ENCODE results near the gene SSBP3.

Gene SSBP3

DNA sequence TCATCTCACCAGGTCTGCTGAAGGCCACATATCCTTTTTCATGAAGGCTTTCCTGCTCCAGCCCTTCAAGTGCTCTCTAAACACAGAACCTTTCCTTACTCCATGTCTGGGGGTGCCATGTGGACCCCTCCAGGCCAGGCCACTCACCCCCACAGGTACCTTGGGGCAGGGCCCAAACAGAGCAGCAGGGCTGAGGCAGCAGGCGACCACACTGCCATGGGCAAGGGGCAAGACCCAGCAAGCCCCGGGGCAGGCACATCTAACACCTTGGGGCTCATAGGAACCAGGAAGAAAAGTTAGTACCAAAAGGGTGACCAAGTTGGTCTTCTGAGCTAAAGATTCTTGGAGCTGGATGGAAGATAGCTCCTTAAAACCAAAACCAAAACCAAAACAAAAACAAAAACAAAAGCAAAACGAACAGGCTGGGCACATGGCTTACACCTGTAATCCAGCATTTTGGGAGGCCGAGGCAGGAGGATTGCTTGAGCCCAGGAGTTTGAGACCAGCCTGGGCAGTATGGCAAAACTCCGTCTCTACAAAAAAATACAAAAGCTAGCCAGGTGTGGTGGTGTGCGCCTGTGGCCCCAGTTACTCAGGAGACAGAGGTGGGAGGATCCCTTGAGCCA, 142.5 kb downstream of the SSBP3 start:
- DNase-seq (ENCODE audit: low spot score): no peak

DNA sequence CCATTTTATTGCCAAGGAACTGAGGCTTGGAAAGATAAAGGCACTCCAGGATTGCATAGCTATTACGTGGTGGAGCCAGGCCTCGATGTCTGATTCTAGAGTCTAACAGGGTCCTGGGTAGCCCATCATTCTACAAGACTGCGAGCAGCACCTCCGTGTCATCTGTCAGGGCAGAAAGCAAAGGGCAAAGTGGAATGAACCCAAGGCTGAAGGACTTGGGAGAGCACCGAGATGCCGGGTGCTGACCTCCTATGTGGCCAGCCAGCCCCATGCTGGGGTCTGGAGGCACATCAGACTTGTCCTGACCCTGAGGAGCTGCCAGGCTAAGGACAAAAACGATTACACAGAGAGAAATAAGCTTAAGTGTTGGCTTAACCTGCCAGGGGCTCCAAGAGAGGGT, 143.9 kb downstream of the SSBP3 start:
- no peak for DNase-seq (ENCODE audit: low spot score)

DNA sequence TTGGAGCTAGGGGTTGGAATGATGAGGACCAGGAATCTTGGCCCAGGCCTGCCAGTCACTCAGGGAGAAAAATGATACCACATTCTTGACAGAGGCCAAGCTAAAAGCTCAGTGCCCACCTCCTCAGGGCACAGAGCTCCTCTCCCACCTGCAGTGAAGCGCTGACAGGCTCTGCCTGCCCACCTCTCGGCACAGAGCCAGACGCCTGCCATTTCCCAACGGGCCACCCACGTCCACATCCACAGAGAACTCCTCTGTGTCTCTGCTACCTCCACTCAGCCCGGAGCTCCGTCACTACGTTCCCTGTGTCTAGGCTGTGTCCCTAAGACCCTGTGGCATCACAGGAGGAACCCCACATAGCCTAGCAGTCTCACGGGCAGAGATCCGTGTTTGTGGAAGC, 145.4 kb downstream of the SSBP3 start:
- no peak for DNase-seq (ENCODE audit: low spot score)

DNA sequence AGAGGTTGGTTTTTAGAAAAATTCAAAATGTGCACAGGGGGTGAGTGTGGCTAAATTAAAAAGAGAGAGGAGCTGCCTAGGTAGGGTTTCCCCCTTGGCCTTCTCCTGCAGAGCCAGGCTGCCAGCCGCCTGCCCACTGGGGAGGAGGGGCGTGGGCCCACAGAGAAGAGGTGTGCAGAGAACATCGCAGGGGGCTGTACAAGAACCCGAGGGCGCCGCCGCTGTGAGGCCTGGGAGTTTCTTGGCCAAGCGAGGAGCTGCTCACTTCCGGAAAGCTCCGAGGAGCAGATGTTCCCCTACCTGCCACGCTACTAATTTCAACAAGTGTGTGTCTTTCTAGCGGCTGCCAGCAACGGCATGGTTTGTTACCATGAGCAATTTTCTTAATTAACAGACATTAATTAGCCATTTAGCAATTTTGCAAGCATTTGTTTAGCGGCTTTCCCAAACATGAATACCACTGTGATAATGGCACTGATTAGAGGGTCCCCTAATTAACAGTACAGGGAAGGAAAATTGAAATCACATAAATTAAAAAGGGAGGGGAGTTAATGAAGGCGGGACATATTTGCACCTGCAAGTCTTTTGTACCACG, 146.6 kb downstream of the SSBP3 start:
- DNase-seq (ENCODE audit: low spot score): no peak

DNA sequence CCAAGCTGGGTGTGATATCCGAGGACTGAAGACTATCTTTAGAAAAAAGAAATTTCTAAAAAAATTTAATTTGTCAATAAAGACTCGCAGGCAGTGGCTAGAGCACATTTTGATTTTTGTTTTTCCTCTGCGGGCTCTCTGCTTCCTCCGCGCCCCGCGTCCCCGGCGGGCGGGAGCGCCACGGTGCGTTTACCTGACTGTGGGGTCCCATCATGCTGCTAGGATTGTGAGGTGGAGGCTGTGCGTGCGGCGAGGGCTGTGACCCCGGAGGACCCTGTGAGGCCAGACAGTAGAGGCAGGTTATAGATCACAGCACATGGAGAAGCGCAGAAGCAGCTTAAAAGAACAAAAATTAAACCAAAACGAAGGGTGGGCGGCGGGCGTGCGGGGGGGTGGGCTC, 148.3 kb downstream of the SSBP3 start:
- DNase-seq (ENCODE audit: low spot score): no peak

DNA sequence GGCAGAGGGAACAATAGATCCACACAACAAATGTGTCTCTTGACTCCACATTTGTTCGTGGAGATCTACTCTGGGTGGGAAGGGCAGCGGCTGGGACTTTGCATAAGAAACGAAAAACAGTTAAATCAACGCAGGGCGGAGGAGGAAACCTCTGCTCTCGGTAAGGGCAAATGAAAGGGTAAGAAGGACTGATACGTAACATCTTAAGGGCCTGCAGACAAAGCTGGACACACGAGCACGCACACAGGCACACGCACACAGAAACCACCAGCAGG, 148.9 kb downstream of the SSBP3 start:
- no peak for DNase-seq (ENCODE audit: low spot score)

DNA sequence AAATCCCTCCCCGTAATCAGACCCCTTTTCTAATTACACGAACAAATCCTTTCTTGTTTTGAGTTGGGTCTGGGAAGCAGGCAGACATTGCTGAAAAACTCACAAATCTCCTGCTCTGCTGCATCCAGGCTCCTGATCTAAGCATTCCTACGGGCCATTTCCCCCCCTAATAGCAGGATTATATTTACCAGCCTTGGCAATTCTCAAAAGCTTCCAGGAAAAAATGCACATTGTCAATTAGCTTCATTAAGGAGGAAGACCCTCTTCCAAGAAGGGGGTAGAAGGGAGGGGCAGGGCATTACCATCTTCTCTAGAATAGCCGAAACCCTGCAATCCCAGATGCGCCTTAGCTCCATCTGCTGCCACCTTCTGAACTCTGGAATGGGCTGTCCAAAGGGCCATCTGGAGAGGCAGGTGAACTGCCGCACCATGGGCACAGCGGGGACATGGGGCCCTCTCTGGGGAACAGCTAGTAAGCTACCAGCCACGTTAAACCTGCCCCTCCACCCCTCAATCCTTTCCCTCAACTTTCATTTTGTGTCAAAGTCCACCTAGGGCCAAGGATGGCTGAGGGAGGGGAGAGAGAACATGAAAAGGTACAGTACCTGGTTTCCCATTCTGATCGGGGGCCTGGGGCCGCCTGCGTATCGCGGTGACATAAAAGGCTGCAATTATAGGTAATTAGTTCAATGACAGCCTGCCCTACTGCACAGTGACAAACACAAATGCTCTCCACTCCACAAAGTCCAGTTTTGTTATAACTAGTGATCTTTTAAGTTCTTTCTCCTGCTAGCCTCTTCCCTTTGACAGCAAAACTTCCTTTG, 149.5 kb downstream of the SSBP3 start:
- no peak for DNase-seq (ENCODE audit: low spot score)

DNA sequence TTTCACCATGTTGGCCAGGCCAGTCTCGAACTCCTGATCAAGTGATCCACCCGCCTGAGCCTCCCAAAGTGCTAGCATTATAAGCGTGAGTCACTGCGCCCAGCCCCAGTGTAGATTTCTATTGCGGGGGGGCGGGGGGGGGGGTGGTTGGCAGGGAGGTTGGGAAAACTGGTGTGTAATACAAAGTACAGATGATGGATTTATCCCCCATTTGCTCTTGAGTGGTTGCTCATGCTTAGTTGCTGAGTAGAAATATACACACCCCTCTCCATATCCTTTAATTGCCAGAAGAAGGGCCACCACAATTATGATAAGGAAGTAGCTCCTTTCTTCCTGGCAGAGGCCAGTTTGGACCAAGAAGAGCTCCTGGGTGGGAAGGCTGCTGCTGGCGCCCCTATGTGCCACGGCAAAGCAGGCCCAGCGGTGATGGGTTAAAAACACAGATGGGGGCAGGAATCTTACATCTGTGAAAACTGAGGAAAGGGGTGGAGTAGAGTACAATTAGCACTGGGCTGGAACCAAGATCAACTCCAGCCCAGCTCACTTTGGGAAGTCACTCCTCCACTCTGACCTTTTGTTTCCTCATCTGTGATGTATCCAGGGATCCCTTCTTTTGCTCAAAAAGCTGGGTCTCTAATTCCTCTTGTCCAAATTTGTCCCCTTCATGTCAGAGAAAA, 151.0 kb downstream of the SSBP3 start:
- no peak for DNase-seq (ENCODE audit: low spot score)

DNA sequence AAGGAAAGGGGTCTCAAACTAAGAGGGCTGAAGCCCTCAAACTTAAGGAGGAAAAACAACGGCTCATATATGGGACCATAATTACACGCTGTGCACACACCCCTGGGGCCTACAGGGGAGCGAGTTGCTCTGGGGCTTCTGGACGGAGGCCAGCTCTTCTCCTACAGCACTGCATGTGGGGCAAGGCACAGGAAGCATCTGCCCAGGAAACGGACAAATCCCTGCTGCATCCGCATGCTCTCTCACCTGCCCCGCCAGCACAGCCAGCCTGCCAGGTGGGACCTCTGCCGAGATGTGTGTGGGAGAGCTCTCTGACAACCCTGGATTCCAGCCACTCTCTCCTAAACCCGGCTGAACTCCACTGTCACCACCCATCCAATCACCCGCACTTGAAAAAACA, 152.1 kb downstream of the SSBP3 start:
- DNase-seq (ENCODE audit: low spot score): no peak

DNA sequence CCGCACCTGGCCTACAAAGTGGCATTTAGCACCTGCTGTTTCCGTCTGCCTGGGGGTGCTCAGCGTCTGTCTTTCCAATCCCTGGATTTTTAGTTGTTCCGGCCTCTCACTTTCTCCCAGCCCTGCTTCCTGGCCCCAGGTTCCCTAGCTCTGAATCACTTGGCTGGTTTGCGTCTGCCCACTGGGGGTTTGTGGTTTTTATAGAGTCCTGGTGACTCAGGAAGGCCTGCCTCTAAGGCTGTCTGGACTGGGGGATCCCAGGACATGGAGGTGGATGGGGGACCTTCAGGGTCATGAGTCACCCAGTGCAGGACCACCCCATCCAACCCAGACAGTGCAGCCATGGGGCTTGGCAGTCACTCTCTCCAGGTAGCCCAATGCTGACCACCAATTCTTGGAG, 152.7 kb downstream of the SSBP3 start:
- no peak for DNase-seq (ENCODE audit: low spot score)

DNA sequence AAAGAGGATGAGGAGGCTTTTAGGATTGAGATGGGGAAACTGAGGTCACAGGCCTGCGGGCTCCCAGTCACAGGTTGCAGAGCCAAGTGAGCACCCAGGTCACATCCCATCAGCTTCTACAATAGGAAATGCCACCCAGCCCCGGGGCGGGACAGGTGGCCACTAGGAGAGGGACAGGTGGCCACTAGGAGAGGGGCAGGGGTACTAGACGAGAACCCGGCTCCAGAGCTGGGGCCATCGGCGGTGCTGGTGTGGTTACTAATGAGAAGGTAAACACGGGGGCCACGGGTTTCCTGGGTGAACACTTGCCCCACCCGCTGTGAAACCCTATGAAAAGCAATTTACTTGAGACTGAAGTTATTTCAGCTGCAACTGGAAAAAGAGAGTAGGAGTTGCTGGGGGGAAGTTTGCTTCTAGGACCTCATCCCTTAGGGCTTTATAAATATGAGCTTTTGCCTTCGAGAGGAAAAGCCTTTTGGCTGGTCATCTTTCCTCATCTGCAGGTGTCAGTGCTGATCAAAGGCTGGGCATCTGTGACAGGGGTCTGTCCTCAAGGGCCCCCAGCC, 153.7 kb downstream of the SSBP3 start:
- DNase-seq (ENCODE audit: low spot score): no peak

DNA sequence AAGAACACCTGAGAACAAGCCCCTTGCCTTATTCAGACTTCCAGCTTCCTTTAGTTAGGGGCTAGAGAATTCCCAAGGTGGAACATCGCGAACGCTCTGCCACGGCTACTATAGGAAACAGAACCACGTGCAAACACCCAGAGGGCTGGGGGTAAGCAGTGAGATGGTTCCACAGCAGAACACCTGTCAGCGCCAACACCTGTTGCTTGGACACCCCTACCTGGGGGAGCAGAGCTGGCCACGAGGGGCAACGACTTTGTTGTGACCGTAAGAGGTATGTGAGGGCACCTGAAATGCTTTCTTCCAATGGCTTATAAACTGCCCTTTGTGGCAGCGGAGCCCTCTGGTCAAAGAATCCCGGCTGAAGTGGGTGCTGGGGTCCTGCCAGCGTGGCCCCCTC, 155.5 kb downstream of the SSBP3 start:
- no peak for DNase-seq (ENCODE audit: low spot score)

DNA sequence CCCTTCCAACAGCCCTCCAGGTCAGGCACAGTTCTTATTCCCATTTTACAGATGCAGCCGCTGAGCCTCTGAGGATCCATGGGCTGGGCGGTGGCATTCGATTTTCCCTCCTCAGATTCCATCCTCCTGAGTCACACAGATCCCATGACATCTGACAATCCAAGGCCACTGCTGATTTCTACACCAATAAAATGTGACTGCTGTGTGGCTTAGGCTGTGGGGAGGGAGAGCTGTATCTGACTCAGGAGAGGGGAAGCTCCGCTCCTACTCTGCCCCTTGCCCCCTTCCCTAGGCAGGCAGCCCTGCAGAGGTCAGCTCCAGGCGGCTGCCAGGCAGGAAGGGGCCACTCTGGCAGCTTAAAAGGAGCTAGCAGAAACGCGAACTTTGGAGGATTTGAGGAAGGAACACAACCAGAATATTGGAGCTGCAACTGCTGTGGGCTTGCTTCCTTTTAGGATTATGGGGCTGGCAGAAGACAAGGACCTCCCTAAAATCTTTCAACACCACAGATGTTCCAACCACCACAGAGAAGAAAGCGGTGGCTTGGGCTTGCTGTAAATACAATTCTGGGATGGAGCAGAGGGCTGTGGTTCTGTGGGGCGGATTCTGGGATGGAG, 156.3 kb downstream of the SSBP3 start:
- no peak for DNase-seq (ENCODE audit: low spot score)

DNA sequence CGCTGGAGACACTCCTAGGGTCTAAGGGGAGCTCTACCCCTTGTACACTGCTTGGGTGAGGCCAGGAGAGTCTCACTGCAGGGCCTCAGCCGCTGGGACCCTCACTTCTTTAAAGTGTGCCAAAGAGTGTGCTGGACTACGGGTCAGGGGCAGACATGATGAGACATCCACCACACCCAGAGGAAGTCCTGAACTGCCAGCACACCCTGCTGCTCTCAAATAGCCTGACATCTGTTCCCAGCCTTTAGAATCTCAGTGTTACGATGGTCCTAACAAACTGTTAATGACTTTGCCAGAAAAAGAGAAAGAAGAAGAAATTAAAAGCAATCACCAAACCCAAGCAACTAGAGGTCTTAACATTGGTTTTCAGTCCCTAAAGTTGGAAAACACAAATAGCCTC, 157.2 kb downstream of the SSBP3 start:
- no peak for DNase-seq (ENCODE audit: low spot score)

DNA sequence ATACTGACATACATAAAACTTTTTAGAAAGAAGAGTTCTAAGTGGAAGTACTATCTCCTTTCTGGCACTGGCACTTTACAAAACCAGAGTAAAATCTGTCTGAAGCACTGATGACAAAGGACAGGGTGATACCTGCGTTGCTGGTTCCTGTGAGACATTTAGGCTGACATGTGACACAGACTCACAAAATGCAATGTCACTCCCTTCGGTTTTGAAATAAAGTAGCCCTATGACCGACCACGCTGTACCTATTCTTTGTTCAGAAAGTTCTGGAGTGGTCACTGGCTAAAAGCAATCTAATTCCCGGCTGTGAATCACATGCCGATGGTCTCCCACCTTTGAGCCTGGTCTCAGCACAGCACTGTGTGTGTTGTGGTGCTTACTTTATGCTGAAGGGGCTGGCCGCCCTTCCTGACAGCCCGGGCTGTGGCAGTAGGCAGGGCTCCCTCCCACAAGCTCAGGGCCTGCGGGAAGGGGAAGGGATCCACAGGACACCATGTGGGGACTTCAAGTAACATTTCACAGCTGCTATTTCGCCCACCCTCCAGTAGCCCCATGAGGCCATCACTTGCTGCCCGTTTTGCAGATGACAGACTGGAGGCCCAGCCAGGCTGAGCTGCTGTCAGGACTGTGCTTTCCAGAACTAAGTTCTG, 158.2 kb downstream of the SSBP3 start:
- no peak for DNase-seq (ENCODE audit: low spot score)

DNA sequence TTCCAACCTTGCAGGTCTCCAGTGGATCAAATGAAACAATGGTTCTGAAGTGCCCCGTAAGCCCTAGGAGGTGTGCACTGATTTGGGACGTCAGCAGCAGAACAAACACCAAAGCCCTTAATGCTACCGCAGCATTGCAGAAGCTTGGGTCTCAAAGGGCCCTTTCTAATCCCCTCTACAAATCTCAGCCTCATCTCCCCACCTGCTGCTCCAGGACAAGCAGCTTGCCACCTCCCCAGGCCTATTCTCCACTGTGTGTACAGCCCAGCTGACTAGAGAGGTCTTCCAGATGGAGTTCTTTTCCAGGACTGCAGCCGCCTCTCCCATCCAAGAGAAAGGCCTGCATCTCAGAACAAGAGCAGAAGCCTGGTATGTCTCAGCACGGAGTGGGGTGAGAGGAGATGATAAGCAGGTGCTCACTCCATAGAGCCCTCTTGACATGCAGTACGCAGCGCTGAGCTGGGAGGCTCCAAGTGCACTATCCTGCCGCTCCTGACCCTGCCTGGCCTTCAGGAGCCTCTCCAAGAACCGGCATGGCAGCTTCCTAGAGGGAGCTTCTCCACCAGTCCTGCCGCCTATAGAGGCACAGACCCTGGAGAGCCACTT, 160.0 kb downstream of the SSBP3 start:
- no peak for DNase-seq (ENCODE audit: low spot score)

DNA sequence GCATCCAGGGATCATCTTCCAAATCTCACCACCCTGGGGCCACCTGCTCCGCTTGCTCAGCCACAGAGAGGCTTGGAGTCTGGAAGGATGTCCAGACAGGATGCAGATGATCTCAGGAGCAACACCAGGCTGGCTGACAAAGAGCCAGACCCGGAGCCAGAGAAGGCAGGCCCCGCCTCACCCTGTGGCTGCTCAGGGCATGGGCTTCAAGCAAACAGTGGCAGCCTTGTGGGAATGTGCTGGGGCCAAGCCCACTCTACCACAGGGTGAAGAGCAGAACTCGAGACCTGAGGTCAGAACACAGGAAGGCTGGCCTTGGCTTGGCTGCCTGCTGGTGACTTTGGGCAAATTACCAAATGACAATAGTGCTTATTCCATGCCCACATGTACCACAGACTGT, 160.7 kb downstream of the SSBP3 start:
- no peak for DNase-seq (ENCODE audit: low spot score)

DNA sequence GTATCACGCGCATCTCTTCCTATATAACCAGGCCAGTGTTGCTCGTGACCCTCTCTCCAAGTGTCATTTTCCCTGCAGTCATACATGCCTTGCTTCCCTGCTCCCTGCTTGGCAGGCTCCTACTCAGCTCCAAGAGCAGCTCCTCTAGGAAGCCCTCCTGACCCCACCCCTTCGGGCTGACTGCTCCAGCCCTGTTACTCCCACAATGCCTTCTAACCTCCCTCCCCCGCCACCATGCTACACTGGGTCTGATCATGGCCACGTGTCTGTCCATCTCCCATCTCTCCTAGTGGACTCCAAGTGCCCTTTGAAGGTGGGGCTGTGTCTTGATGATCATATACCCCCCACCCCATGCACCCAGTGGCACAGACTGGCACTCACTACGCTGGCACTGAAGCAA, 161.5 kb downstream of the SSBP3 start:
- DNase-seq (ENCODE audit: low spot score): no peak

DNA sequence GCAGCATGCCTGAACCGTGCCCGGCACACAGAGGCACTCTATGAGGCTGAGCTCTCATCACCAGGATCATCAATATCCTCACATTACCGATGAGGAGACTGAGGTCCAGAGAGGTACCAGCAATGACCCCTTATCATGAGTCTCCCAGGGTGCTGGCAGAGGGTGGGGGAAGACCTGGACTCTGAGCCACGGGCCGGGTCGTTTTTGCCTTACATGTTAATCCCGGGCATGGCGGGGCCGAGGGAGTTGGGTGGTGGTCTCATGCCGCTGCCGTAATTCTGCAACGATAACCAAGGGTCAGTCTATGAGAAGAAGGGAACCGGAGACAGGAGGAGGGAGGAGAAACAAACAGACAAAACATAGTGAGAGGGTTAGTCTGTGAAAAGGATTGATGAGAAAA, 163.2 kb downstream of the SSBP3 start:
- no peak for DNase-seq (ENCODE audit: low spot score)

DNA sequence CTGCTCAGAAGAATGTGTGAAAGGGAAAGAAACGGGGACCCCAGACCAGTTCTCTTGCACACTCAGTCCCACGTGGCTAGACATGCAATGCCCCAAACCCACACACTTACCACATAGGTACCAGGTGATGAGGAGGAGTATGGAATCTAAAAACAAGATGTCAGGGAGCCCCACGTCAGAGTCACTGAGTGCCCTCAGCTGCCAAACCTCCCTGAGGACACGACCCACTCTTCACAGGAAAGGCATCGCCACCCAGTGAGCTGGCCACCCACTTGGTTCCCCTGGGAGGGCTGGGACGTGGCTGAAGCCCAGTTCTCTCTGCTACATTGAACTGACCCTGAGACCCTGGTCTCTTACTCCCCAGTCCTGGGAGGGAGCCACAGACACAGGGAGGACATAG, 164.8 kb downstream of the SSBP3 start:
- no peak for DNase-seq (ENCODE audit: low spot score)

DNA sequence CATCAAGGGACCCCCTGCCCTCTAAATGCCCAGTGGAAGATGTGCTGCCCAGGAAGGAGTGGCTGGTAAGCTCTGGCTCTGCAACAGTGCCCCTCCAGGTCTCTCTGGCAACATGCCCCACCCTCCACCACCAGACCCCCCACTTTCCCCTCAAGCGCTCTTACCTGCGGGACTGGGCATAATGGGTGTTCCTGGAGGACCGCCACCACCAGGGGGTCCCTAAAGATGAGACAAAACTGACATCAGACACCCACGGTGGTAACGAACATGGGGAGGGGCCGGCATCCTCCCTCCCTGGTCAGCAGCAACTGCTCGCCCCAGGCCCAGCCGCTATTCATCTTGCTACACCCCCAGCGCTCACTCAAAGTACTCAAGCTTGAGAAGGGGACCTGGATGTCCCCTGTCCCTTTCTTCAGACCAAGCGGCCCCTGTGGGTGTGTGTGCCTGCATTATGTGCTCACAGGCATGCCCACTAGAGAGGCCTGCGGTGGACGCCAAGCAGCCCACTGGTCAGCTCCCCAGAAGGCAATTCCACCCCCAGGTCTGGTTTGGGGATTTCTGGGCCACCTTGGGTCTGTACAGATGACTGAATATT, 165.4 kb downstream of the SSBP3 start:
- DNase-seq (ENCODE audit: low spot score): no peak

All from NAMALWA (cell line).